ENCODE measurements around the gene NLGN1.

The NLGN1 gene

DNA sequence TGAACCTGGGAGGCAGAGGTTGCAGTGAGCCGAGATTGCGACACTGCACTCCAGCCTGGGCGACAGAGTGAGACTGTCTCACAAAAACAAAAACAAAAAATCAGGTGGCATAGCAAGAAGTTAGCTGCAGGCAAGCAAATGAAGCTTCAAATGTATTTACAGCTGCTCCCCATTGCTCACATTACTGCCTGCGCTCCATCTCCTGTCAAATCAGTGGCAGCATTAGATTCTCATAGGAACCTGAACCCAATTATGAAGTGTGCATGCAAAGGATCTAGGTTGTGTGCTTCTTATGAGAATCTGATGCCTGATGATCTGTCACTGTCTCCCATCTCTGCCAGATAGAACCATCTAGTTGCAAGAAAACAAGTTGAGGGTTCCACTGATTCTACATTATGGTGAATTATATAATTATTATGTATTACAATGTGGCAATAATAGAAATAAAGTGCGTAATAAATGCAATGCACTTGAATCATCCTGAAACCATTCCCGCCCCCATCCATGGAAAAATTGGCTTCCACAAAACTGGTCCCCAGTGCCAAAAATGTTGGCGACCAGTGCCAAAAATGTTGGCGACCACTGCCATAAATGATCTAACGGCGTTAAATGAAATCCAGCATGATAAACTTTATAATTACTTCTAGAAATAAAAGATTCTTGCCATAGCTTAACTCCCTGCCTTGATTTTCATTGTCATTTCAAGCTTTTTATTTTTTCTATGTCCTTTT lies 844.9 kb downstream of the NLGN1 start:
- DNase-seq: no peak

DNA sequence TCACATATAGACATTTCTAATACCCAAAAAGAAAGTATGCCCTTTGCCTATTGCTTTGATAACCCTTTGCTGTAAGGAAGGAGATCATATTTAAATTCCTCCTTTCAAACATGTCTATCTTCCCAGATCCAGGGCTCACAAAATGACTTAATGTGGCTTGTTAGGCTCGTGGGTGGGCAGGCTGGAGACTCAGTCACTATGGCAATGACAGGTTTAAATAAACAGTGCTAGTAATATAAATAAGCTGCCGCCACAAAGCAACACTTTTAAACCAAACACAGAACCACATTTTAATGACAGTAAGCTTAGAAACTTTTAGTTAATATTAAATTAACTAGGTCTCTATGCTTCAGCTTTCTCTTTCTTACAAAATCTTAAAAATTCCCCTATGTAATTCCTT lies 845.6 kb downstream of the NLGN1 start:
- no peak for DNase-seq

DNA sequence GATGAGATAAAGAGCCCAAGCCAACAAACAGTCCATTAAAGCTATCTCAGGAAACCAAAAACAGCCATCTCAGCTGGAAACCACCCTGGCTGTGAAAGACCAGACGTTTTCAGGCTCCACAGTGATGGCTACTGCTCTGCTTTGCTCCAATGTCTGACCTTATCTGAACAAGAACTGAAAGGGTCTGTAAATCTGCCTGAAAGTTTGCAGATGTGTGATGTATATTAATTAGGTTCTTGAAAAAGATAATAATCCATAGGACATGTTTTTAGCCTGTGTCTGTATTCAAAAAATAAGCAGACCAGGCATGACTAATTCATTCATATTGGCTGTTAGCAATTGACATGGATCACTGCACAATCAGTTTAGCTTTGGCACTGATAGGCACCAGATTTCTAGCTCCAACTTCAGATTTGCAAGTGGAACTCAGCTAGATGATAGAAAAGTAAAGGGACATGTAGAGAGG lies 850.2 kb downstream of the NLGN1 start:
- DNase-seq: no peak

DNA sequence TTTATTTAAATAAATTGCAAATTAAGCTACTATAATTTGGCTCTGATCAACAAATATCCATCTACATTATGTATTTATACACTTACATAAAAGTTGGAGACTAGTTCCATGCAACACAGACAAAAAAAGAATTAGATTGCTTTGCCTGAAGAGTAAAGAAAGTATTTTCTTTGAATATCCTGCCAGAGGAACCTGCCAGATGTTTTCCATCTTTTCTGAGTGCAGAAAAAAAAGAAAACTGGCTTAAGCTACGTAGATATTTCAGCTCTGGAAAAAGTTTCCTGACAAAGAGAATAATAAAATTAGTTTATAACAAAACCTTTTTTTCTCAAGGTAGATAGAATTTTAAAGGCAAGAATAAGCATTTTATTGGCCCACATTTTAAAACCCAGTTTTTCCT lies 854.1 kb downstream of the NLGN1 start:
- no peak for DNase-seq

DNA sequence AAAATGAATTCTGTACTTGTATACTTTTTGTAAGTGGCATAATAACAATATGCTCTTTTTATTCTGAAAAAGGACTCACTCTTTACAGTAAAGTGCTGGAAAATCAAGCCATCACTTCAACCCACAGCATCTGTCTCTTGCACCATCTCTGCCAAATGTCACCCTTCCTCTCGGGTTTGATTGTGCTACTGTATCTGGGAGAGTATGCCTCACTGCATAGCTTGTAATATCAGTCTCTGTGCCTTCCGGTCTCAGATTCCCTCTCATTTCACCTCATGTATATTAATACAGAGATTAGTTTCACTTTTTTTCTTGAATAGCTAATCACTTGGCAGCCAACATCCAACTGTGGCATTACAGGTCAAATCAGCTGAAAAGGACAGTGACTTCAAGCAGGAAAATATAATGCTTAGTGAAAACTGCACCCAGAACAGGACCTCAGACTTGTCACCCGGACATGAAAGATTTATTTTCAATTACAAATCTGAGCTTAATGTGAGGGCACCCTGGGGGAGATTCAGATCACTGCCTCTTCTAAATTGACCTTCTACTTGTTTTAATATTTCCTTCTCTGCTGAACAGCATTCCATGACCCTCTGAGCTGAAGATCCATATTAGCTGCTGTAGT lies 855.8 kb downstream of the NLGN1 start:
- no peak for DNase-seq

DNA sequence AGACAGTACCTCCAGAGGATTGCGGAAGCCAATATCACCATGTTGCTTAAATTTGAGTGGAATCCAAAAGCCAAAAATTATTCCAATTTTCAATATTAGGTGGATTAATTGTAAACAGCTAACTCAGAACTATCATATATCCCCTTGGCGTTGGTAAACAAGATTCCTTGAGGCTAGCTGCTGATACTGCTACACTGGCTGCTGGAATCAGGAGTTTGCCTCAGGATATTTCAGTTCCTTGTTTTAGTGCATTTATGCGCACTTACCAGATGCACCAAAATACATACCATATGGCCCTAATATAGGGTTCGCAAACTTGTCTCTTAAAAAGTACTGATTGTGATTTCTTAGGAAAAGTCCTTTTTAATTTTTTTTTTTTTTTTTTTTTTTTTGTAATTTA lies 856.4 kb downstream of the NLGN1 start:
- DNase-seq: no peak

DNA sequence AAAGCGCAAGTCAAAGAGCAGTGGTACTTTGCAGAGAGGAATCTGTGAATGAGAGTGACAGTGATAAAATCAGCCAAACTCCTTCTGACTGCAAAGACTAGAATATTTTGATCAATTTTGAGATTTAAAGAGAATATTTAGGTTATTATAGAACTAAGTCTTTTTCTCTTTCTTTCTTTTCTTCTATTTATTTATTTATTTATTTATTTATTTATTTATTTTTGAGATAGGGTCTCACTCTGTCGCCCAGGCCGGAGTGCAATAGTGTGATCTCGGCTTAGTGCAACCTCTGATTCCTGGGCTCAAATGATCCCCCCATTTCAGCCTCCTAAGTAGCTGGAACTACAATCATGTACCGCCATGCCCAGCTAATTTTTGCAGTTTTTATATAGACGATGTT lies 857.9 kb downstream of the NLGN1 start:
- DNase-seq: no peak

DNA sequence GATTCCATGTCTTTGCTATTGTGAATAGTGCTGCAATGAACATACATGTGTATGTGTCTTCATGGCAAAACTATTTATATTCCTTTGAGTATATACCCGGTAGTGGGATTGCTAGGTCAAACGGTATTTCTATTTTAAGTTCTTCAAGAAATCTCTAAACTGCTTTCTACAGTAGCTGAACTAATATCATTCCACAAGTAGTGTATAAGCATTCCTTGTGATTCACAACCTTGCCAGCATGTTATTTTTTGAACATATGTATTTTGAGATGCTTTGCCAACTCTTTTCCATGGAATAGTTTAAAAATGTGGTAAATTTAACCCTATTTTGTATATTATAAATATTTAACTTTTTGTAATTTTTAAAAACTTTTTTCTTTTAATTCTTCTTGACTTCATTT lies 868.9 kb downstream of the NLGN1 start:
- DNase-seq: no peak

DNA sequence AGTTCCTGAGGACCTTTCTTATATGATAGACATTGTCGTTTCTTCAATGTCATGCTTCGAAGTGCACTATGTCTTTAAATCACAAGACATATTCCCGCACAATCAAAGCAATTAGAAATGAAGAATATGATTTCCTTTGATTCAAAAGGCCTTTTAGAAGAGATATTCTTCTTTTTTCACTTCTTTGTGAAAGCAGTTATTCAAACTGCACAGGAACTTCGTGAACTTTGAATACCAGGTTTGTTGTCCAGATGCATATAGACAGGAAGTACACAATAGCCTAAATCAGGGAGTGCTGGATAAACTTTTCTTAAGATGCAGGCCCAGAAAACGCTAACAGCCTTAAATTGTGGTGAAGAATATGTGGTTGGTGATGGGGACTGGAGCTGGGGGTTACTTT lies 870.5 kb downstream of the NLGN1 start:
- DNase-seq: no peak

DNA sequence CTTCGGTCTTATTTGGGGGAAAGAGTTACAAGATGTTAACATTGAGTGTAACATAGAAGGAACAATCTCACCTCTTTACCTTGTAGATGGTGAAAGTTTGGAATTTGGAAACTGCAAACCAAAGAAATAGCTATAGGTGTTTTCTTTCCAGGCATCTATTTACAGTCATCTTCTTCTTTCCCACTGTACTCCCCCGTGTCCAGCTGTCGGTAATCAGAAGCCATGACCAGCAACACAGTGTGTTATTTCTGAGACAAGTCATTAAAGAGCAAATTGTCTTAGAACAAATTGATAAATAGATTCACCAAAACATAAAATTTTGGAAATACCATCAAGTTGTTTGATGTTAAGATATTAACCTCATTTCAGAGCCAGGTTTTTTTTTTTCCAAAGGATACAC lies 871.0 kb downstream of the NLGN1 start:
- no peak for DNase-seq

DNA sequence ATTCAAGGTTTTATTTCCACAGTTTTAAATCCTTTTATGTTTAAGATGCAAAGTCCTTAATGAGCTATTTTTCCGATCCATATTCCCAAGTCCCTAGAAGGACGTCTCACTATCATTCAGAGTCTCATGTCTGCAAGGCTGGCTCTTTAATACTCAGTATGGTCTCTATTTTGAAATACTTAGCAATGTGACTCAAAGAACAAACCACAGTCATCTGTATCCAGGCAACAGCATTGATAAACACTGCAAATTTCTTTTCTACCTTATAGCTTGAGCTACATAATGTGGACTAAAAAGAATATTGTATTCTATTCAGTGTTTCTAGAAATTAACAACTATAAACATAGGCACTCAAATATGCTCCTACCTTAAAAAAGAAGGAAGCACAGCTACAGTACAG lies 873.3 kb downstream of the NLGN1 start:
- peak in 1 of 4 experiments; percentile 3 for DNase-seq

DNA sequence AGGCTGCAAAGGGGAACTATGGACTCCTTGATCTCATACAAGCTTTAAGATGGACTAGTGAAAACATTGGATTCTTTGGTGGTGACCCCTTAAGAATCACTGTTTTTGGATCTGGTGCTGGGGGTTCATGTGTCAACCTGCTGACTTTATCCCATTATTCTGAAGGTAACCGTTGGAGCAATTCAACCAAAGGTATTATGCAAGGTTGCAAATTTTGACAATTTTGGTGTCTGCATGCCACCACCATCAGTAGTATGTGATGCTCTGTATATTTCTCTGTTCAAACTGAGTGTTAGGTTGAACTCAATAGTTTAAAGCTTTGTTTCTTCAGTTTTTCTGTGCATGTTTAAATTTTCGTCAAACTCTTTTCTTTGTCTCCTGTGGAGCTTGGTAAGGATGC lies 877.8 kb downstream of the NLGN1 start:
- no peak for DNase-seq

DNA sequence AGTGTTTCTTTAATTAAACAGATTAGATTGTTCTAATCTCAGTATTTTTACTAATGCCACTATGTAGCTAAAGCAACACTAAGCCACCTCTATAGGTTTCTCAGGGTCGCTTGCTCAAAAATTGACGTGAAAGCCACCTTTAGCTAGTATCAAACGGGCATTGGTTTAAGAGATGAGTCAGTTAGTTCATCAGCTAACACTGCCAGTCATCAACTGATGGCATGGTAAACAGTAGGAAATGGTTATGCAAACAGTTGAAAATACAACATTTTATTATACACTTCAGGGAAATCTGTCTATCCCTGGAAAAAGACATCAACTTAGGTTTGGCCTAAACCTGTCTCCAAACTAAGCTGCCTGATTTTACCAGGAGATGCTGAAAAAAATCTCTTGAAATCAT lies 879.3 kb downstream of the NLGN1 start:
- no peak for DNase-seq

DNA sequence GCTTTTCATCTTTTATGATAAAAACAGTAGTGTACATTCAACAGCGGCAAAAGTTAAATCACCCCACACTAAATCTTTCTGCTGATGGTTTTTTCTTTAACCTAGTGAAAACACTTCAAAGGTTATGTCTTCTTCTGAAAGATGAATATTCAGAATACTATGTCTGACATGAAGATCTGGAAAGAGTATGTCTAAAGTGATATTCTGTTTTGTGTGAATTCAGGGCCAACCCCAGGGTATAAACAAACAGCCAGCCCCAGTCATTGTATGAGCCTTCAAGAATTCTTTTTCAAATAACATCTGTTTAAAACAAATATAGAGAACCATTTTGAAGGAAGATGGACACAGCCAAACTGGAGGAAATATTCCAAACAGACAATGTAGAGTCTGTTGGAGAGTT lies 880.5 kb downstream of the NLGN1 start:
- no peak for DNase-seq

DNA sequence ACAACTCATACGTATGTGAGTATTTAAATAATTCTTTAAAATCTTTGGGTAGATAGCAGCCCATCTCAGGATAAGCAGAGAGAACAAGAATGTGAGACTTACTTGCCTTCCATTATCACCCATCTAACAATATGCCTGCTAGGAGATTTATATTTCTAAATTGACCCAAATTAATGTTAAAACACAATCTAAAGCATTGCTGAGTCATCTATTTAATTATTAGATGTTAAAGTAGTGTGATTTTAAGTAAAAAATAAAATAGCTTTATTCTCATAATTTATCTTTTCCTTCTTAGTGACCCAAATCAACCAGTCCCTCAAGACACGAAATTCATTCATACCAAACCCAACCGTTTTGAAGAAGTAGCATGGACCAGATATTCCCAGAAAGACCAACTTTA lies 882.6 kb downstream of the NLGN1 start:
- no peak for DNase-seq

DNA sequence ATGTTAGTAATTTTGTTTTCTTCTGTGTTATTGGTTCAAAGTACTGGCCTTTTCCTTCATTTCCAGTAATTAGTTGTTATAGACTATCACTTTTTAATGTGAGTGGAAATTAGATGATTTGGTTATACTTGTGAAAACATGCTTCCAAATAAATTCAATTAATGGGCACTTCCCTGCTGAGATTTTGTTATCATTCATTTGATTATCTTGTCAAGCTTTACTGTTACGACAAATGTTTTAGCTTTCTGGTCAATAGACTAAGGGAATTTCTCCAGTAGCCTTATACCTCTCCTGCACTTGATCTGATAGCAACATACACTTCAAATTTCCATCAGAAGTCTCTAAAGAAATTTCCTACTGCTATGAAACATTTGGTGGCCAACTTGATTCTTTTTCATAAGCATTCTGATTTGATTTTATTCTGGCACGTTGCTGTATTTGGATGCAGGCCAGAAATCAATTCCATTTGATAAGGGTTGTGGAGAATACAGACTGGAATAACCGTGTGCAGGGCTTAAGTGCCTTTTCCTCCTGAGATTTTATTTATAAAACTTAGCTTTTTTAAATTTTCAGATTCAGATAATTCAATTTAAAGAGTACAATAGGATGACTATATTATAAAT lies 887.8 kb downstream of the NLGN1 start:
- DNase-seq: no peak

DNA sequence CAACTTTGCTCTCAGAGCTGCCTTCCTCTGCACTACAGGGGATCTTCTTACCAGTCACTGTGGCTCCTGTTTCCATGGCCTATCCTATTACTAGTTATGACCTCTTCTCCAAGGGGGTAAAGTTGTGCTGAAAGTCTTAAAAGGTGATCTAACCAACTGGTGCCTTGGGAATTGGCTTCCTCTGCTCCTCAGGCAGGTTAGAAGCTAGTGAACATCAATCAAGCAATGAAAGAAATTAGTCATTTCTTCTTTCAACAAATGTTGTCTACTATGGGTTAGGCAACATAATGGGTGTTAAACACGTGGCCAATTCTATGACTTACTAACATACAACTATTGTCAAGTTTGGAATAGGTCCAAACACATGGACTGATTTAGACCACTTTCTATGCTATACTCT lies 890.2 kb downstream of the NLGN1 start:
- no peak for DNase-seq

DNA sequence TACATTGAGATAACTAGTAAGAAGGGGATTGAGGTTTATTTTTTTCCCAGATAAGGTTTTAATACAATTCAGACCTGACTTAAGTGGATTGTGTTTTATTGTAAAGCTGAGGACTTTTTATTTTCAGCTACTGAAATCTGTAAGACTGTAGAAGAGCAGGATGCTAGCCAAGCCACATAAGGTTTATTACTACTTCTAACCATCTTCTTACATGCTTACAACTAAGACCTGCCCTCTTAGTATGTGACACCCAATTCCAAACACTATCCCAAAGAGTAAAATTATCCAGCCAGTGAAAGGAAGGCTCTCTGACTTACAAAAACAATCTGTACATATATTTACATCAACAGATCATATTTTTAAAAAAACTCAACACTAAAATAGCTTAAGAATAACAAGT lies 897.1 kb downstream of the NLGN1 start:
- no peak for DNase-seq

DNA sequence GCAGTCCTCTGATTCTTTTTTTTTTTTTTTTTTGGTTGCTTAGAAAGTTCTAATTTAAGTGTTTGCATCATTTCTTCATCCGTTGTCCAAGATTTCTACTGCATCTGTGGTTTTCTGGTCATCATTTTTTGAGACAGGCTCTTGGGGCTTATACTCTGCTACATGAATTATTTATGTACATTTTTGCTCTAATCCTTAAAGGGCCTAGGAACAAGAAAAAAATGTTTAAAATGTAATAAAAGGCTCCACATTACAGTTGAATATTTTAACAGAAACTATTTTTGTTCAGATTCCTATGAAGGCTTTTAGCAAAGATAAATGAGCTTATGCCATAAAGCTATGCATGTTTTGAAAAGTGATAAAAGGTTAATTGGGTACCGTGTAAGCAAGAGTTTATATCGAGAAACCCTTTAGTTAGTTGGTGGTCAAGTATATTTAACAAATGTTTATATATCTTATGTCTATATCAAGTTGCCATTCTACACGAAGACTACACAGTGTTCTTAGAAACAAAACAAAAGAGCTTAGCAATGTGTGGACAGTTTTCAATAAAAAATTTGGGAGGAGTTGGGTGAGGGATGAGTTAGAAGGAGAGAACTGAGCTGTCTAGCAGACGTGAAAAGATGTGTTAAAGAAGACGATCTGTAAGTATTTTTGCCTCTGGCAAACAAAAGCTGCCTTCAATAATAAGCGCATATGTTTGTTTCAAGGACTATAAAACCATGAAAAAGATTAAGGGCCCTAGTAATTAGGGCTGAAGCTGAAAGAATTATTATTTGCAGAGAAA lies 898.0 kb downstream of the NLGN1 start:
- DNase-seq: no peak

DNA sequence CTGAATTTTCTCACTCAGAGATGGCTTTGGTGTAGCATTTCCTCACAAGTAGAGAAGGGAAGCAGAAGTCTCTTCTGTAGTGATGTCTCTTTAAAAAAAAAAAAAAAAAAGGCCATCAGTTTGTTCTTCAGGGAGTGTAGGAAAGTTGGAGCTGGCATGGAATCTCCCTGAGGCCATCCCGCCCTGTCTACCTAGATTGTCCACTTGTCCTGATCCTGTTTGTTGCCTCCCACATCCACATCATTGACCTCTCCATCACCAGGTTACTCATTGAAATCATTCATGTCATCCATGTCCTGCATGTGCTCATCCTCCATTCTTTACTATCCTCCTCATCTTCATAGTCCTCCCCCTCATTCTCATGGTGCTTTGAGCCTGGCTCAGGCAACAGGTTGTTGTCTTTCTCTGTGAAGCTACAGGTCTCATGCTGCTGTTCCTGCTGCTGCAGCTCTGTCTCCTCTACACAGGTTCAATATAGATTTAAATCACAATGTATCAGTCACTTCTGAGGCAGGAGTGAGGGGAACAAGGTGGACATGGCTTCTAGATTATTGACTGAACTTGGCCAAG lies 905.3 kb downstream of the NLGN1 start:
- no peak for DNase-seq

DNA sequence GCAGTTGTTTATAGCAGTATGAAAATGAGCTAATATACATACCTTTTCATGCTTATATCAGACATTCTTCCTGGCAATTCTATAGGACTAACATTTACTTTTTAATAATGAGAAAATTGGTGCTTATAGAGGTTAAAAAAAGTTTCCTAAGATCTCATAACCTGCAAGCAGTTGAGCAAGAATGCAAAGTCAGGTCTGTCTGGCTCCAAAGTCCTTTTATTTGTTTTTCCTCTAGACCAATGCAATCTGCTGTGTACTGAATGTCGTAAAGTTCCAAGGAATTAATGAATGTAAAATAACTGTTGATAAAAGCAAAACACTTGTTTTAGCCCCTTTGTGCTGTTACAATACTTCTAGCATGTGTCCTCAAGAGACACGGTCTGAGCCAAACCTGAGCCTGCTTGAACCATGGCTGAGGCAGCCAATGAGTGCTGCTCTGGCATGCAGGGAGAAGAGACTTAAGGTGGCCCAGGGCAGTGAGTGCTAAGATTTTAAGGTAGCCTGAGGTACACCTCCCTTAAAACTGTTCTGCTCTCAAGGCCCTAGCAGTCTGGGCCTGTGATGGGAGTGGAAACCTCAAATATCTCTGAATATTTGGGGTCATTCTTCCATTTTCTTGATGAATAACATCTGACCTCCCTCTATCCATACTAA lies 906.5 kb downstream of the NLGN1 start:
- no peak for DNase-seq

DNA sequence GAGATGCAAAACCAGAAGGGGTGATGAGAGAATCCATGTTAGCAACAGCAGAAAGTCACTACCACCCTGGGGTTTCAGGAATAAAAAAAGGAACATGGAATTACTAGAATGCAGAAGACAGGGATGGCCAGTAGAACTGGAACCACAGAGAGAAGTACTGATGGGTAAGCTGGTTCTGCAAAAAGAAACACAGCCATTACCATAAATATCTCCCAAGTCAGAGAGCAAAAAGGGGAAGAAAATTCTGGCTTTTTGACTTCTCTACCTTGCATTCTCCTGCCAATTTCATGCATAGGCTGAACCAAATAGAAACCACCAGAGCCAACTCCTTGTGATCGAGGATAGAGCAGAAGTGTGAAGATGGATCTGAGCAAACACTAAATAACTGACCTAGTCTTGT lies 911.2 kb downstream of the NLGN1 start:
- DNase-seq: peak; percentile 18 to 59 (median 39)

Measured in suppressor macrophage (primary cell).